Brain microvascular endothelial cell (primary cell): ENCODE data around the gene CCDC6.

Source experiments
- DNase-seq: peaks from one replicate; pipeline ENCODE4 v3.0.0-alpha.2; 2020
- H3K27ac ChIP-seq: fragments of 250-450 bp; sonication (Bioruptor Pico); 2 replicates; pipeline ENCODE4 v1.5.1; 2020; ENCODE audit warnings: mild to moderate bottlenecking, moderate library complexity
- H3K27me3 ChIP-seq: fragments of 250-450 bp; sonication (Bioruptor Pico); replicated peaks from 2 replicates; pipeline ENCODE4 v1.5.1; 2020; ENCODE audit warnings: mild to moderate bottlenecking
- H3K36me3 ChIP-seq: fragments of 250-450 bp; sonication (Bioruptor Pico); replicated peaks from 2 replicates; pipeline ENCODE4 v1.5.1; 2020; ENCODE audit warnings: mild to moderate bottlenecking
- H3K4me3 ChIP-seq: 2 replicates; pipeline ENCODE4 v1.5.1; 2011; ENCODE audit warnings: low read depth, mild to moderate bottlenecking, control low read depth, low read length, moderate library complexity
- in situ Hi-C: cut with HindIII; loops from 2 replicates; pipeline ENCODE4 v1.10.0; 2017; ENCODE audit warnings: low sequenced_read_pairs, low pct_ligation_motif_present
- TF ChIP-seq, protein P1 (sequence below): IDR thresholded peaks from 2 replicates; pipeline ENCODE4 v1.5.1; 2011; ENCODE audit warnings: low read depth, mild to moderate bottlenecking, moderate library complexity, low read length, control low read depth, inconsistent platforms; ENCODE audit errors: missing control alignments

Gene CCDC6

DNA sequence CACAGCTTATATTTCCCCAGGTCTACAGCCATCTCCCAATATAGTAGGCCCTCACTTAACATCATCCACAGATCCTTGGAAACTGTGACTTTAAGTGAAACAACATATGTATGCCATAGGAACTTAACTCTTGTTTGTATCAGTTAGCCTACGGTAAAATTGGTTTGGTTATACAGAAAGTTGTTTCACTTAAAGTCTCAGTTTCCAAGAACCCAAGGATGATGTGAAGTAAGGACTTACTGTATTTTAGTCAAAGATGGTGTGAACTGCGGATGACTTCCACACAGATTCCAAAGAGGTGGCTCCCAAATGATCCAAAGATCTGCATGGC is 96.7 kb downstream of the CCDC6 start:
- DNase-seq, result no peak
- H3K27me3 ChIP-seq, result no peaks in the 10 kb centered on the region
- H3K4me3 ChIP-seq, result no peak overlapping the region
- H3K27ac ChIP-seq, result no peak overlapping the region
- peaks cover 11% of the 10 kb centered on the region for H3K36me3 ChIP-seq
- TF ChIP-seq, protein P1, sequence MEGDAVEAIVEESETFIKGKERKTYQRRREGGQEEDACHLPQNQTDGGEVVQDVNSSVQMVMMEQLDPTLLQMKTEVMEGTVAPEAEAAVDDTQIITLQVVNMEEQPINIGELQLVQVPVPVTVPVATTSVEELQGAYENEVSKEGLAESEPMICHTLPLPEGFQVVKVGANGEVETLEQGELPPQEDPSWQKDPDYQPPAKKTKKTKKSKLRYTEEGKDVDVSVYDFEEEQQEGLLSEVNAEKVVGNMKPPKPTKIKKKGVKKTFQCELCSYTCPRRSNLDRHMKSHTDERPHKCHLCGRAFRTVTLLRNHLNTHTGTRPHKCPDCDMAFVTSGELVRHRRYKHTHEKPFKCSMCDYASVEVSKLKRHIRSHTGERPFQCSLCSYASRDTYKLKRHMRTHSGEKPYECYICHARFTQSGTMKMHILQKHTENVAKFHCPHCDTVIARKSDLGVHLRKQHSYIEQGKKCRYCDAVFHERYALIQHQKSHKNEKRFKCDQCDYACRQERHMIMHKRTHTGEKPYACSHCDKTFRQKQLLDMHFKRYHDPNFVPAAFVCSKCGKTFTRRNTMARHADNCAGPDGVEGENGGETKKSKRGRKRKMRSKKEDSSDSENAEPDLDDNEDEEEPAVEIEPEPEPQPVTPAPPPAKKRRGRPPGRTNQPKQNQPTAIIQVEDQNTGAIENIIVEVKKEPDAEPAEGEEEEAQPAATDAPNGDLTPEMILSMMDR, result no peak
- in situ Hi-C loops, result no loop called here

DNA sequence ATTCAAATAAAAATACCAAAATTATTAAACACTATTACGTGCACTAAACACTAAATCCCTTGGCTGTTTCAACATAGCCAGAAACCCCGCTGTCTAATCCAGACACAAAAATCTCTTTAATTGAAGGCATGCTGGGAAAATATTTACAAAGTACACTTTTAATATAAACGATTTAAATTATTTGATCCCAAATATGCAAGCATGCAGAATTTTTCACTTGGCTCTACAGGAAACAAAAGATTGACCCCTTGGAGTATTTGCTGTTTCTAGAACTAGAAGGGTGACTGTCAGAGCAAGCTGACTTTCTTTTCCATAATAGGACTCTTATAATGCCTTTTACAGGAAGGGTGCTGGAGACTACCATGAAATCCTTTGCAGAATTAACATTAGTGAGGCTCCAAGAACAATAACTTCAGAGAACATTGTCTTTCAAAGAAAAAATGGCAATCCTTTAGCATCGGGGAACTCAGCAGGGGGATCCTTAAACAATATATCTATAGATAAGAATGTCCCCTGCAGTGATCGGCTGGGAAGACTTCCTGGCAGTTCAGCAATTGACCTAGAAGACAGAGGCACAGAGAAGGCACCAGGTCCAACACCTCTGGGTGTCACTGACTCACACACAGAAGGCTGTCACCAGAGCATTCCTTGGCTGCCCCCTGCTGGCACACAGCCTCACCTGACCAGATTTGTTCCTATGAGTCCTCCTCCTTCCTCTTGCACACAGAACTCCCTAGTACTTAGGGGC is 97.3 kb downstream of the CCDC6 start:
- Histone ChIP-seq H3K27me3 (no peaks in the 10 kb centered on the region), H3K4me3 (no peak overlapping the region), H3K27ac (no peak overlapping the region), H3K36me3 (peaks cover 16% of the 10 kb centered on the region)
- in situ Hi-C loops, result no loop called here
- TF ChIP-seq, protein P1, result peak; percentile 84
- DNase-seq, result peak; percentile 72

DNA sequence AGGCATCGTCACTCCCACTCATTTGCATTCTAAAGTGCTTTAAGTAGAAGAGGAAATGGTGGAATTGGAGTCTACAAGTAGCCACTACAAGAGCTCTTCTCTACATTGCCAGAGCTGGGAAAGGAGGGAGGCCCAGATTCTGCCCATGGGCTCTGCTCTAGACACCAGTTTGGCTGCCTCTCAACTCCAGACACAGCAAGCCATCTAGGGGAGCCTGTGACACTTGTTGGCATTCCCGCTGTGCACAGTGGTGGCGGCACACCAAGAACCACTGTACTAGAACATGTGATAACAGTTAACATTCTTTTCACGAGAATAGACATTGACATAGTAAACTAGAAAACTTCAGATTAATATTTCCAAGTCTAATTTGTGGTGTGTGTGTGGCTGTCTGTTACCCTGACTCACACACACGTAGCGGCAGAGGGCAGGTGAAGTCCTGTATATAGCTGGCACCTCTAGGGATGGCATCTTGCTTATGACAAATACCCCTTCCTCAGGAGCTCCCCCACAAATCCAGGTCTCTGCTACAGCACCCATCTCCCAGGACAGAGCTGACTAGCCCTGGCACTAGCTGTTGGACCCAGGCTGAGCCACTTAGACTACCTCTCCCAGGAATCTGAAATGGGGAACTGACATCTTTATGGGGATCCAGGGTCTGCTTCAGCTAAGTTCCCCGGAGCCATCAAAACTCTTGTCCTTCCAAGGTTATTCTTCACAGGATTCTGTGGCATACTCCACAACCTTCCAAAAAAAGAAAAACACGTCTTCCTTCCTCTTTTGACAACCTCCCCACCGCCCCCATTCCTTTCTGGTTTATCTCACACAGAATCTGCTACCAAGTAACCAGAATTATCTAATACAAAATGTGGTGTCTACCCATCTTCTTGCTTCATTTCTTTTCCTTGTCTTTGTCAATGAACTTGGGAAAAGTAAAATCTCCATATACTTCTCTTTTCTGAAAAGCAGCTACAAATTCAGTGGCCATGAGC is 98.4 kb downstream of the CCDC6 start:
- H3K27me3 ChIP-seq, result no peaks in the 10 kb centered on the region
- no peak overlapping the region for H3K4me3 ChIP-seq
- DNase-seq, result no peak
- in situ Hi-C loops, result no loop called here
- H3K36me3 ChIP-seq, result peaks cover 24% of the 10 kb centered on the region
- H3K27ac ChIP-seq, result no peak overlapping the region
- TF ChIP-seq, protein P1, result no peak

DNA sequence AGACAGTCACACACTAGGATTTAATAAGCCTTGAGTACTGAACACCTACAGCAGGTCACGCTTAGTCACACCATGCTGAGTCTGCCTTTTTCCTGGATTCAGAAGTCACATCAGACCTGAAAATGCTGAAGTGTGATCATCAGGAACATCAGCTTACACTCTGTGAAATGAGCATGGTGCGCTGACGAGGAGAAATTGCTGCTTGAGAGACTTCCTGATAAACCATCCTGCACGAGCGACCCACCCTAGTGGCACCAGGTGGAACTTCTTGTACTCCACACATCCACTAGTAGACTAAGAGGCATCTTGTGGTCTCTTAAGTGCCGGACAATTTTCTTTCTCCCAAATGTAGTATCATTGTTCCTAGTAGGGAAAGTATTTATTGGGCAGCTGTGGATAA is 101.3 kb downstream of the CCDC6 start:
- peak; percentile 11 for DNase-seq
- Histone ChIP-seq H3K4me3 (no peak overlapping the region), H3K36me3 (peaks cover 26% of the 10 kb centered on the region), H3K27me3 (no peaks in the 10 kb centered on the region), H3K27ac (no peak overlapping the region)
- TF ChIP-seq, protein P1, result peak; percentile 69
- in situ Hi-C loops, result no loop called here

DNA sequence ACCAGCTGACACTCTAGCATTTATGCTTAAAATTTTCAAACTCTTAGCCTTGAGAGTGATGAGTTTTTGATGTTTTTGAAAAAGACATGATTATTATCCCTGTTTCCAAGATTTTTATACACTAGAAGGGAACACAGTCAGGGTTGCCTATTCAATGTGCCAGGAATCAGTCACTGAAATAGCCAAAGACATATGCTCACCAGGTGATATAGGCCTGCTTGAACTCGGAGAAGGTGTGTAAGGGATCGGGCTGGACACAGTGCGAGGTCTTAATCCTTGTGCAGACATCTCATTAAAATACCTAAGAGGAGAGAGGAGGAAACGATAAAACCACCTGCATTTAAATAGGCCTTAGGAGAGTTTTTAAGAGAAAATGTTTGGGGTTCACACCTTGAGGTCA is 102.1 kb downstream of the CCDC6 start:
- peaks cover 24% of the 10 kb centered on the region for H3K36me3 ChIP-seq
- TF ChIP-seq, protein P1, result no peak
- H3K4me3 ChIP-seq, result no peak overlapping the region
- H3K27ac ChIP-seq, result no peak overlapping the region
- H3K27me3 ChIP-seq, result no peaks in the 10 kb centered on the region
- in situ Hi-C loops, result no loop called here
- DNase-seq, result no peak
